HG03378 (cell line): Measurements from ENCODE around the gene MCF2L.

Experiments used
- ATAC-seq: cut with Tn5 transposase; IDR thresholded peaks from one replicate; pipeline ENCODE4 v1.9.1; 2021; ENCODE audit warnings: mild to moderate bottlenecking, moderate library complexity; ENCODE audit not compliant: unreplicated experiment

MCF2L gene

DNA sequence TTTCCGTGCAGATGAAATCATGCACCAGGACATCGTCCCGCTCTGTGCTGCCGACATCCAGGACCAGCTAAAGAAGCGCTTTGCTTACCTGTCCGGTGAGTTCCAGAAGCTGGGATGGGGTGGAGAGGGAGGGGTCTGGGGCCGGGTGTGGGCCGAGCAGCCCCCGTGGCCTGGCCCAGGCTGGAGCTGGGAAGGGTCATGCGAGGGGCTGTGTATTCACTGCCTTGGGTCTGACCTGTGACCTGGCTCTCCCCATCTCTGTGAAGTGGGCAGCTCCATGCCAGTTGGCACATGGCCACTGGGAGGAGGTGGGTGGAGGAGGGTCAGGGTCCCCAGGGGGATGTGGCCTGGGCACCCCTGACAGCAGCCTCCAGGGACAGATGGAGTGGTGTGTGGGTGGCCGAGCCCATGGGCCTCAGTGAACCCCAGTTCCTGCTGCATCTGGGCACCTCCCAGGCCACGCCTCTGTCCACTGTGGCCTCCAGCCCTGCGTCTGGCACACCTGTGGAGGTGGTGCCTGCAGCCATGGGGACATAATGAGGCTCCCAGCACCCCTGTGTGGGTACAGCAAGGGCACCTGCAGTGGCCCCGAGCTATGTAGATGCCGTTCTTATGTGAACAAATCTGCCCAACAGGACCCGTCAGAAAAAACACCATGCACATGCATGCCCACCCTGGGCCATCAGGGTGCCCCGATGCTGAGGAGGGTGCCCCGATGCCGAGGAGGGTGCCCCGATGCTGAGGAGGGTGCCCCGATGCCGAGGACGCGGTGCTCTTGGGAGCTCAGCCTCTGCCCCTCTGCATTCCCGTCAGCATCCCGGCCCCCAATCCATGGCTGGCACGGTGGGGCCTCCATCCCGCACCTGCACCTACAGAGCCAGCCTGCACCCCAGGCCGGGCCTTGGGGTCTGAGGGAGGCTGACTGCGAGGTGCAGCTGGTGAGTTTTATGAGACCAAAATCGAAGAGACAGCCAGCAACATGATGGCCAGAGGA is 46.0 kb downstream of the MCF2L start:
- no peak for ATAC-seq

DNA sequence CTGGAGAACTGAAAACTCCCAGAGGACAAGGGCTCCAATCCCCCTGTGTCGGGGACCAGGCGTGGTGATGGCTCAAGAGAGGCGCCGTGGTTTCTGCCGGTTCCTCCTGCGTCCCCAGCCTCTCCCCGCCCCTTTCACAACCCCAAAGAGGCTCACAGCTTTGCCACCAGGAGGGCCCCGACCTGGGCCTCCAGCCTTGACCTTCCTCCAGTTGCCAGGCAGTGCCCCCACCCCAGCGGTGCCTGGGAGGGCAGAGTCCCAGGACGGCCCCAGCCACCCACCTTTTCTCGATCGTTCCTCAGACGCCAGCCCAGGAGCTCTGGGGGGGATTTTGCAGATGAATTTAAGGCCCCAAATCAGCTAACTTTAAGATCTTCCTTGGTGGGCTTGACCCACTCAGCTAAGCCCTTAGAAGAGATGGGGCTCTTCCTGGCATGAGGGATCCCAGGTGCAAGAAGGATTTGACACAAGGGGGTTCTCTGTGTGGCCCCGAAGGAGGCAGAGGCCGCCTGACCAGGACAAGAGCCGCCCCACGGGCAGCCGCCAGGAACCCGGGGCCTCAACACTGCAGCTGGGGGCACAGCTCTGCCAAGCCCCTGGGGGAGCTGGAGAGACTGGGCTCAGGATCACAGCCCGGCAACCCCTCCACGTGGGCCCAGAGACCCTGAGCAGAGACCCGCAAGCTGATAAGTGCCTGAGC is 47.0 kb downstream of the MCF2L start:
- ATAC-seq: no peak

GRCh38 chr13:113016526-113017295 is 47.7 kb downstream of the MCF2L start:
- no peak for ATAC-seq

DNA sequence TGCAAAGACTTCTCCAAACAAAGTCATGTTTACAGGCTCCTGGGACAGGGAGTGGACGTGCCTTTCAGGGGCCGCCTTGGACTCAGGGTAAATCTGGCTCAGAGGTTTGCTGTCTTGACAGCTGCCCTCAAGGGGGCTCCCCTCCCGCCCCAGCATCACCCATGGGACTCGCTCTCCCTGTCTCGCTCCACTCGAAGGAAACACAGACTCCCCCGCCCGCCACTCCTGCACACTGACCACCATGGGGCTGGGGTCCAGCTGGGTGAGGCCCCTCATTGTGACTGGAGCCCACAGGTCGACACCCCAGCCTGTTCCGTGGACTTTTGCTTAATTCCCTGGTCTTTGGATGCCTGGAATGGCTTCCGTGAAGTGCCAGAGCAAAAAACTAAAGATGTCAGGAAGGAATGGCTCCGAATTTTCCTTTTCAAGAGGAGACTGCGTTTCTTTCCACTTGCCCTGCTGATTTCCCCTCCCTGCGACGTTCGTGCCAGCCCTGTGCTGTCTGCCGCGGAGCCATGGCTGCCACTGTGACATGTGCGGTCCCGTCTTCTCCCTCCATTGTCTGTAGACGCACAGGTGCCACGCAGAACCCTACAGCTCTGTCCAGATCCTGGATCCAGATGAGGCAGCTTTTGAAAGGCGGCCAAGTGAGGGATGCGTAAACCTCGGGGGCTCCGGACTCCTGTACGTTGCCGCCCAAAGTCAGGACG is 48.6 kb downstream of the MCF2L start:
- no peak for ATAC-seq

- no peak for ATAC-seq
Measured at GRCh38 chr13:113018676-113019465, 49.9 kb downstream of the MCF2L start.

DNA sequence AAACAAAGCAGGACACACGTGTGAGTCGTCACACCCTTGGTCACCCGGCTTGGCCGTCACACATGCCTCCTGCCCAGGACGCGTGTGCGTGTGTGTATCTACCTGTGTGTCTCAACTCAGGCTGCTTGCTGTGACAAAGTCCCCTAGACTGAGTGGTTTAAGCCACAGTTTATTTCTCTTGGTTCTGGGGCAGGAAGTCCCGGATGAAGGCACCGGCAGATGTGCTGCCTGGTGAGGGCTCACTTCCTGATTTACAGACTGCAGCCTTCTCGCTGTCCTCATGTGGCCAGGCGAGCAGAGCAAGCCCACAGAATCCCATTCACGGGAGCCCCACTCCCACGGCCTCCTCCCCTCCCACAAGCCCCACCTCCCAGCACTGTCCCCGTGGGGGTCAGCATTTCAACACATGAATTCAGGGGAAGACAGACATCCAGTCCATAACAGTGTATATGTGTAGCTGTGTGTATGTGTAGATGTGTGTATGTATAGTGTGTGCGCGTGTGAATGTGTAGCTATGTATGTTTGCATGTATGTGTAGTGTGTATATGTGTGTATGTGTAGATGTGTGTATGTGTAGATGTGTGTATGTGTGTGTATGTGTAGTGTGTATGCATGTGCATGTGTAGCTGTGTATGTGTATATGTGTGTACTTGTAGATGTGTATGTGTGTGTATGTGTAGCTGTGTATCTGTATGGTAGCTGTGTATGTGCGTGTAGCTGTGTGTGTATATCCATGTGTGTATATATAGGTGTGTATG is 51.5 kb downstream of the MCF2L start:
- ATAC-seq: no peak

- ATAC-seq: no peak
Measured at GRCh38 chr13:113021391-113021790, 52.4 kb downstream of the MCF2L start.

DNA sequence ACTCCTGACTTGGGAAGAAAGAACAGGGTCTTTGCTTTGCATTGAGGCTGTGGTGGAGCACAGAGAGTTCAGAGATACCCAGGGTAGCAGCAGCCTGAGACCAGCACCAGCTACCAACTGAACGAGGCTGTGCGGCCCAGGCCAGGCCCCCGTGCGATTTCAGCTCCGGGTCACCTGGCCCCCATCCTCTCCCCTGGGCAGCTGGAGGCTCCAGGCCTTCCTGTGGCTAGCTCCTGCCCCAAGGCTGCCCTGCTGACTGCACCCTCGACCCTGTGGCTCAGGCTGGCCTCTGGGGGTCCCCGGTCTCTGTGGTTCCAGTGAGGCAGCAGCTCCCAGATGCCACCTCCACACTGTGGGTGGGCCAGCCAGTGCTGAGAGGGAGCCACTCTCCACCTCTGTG is 52.8 kb downstream of the MCF2L start:
- ATAC-seq: no peak

DNA sequence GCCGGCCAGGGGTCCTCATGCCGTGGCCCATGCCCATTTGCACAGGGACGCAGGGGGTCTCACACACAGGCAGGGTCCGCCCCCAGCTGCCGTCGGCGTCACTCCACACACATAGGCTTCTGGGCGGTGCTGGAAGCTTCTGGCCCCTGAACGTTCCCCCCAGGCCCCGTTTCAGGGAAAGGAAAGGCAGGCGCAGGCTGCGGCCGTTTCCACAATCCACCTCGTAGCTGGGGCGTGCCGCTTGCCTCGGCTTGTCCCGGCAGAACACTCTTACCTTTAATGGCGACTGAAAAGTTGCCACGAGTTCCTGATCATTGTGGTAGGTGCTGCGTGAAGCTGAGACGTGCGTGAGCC is 53.4 kb downstream of the MCF2L start:
- no peak for ATAC-seq

DNA sequence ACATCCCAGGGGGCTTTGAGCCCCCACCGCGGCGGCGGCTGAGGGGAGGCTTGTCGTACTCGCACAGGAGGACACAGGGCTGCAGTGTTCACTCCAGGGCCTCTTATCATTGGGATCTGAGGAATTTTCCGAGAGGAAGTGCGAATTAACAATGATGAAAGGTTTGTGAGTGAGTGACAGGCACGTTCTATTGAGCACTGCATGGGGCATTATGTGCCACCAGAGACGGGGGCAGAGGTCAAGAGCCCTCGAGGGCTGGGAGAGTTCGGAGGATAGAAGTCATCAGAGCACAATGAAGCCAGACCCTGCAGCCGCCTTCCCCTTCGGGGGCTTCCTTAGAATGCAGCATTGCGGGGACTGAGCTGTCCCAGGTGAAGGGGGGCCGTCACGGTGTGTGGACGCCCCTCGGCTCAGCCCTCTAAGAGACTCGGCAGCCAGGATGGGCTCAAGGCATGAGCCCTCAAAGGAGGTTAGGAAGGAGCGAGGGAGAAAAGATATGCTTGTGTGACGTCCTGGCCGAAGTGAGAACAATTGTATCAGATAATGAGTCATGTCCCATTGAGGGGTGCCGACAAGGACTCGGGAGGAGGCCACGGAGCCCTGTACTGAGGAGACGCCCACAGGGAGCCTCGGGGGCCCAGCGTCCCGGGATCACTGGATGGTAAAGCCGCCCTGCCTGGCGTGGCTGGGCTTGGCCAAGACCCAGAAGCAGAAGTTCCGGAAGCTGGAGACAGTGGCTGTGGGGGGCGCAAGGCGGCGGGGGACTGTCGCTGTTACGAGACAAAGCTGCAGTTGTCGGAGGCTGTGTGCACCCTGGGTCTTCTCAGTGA is 53.9 kb downstream of the MCF2L start:
- no peak for ATAC-seq

DNA sequence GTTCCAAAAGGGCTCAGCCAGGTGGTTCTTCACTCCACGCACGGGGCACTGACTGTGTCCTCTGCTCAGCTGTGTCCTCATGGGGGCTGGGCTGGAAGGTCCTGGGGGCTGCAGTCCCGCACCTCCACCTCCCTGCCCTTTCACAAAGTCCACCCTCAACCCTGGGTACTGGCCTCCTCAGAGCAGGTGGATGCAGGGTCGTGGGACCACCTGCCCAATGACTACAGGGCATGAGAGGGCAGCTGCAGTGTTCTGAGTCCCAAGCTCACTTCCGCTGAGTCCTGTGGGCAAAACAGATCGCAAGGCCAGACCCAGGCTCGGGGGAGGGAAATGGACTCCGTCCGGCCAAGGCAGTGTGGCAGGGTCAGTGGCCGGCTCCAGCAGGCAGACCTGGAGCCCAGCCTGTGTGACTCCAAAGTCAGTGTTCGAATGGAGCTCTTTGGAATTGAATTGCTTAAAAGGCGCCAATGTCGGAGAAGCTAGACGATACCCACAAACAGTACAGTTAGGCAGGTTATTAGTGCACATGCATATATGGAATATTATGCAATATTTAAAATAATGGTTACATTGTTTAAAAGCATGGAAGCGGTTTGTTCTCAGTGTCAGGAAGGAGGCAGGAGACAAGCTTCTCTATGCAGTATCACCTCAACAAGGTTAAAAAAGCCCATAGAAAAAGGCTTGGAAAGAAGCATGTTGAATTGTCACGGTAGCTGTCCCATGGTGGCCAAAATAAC is 54.8 kb downstream of the MCF2L start:
- ATAC-seq: no peak

DNA sequence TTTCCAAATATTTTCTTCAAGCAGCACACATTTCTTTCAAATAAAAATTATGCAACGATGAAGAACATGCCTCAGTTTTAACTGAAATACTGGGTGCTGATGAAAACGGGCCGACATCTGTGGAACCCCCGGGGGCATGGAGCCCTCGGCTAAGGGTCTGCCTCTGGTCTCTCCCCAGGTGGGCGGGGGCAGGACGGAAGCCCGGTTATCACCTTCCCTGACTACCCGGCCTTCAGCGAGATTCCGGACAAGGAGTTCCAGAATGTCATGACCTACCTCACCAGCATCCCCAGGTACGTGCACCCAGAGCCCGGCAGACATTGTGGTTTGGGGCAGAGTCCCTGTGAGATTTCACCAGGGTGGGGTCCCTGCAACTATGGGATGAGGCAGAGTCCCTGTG is 55.5 kb downstream of the MCF2L start:
- ATAC-seq: no peak

DNA sequence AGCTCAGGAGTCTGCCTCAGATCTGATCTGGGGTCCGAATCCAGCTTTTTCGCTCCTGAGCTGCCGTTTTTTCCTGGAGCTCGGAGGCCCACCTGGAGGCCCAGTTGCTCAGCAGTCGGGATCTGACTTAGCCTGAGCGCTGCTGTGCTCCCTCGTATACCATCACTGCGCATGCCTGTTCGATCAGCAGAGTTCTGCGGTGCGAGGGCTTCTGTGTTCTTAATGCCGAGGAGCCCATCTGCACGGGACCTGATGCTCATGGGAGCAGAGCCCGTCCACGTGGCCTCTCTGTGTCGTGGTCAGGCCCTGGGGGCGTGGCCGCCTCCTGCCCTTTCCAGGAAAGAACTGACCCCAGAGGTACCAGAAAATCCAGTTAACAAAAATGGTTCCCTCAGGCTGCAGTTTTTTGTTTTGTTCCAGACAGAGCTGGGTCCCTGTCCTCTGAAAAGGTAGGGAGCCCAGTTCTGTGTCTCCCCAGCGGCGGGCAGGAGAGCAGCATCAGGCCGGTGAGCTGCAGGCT is 57.4 kb downstream of the MCF2L start:
- ATAC-seq: no peak

DNA sequence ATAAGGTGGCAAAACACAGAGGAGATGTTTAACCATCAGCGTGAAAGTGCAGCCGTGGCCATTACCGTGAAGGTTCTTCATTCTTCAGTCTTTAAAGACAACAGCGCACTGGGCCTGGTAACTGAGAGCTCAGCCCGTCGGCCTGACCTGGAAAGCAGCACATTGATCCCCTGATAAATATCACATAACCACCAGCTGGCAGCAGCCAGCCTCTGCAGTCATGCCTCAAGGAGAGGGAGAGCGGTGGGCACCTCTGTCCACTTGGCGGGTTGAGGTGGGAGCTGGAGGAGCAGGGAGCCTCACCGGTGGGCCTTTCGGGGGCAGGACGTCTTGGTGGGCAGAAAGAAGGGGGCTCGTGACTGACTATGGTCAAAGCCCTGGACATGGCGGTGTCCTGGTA is 58.1 kb downstream of the MCF2L start:
- ATAC-seq: no peak

DNA sequence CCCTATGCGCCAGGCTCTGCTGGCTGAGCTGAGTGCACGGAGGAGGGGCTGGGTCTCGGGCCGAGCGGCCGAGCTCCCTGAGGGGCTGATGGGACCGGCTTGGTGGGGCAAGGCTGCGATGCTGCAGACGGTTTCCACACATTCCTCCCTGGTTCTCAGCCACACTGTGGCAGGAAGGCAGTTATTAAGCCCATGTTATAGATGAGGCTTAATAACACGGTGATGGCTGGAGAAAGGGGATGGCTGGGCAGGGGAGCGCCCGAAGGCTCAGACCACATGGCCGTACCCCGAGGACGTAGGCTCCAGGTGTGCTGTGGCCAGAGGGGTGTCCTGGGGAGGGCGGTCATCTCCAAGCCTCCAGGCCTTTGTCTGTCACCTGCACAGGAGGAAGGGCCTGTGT is 58.6 kb downstream of the MCF2L start:
- ATAC-seq: no peak

DNA sequence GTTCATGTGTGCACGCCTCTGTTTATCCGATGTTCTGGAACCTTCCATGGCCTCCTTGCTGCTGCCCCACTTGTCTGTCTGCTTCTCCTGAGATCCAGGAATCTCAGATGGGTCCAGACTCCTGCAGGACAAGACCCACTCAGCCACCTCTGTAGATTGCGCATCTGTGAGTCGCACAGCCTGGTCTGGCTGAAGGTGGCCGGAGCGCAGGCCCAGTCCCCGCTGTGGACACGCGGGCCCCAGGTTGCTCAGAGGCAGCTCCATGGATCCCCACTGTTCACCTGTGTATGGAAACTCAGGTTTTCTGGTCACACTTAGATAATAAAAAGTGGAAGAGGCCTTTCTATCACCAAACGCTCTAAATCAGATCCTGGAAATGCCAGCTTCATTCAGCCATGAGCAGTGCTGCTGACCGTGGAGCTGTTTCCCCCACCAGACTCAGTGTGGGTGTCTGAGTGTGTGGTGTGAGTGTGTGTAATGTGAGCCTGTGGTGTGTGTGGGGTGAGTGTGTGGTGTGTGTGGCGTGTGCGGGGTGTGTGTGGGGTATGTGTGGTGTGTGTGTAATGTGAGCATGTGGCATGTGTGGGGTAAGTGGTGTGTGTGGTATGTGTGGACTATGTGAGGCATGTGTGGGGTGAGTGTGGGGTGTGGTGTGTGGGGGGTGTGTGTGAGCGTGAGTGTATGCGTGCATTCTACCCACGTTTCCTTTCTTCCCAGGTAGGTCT is 59.5 kb downstream of the MCF2L start:
- no peak for ATAC-seq

DNA sequence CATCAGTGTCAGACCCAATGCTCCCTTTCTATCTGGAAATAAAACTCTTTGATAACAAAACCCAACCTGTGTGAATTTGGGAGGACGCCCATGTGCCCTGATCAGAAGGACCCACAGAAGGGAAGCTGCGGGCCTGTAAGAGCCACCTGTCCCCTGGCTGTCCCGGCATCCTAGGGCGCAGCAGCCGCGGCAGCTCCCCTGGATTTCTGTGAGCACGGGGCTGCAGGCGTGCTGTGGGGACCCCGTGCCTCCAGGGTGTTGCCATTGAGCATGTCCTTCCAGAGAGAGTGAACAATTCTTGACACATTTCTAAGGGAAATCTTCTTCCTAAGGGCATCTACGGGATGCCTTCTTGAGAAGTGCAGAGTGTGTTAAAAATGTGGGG is 60.0 kb downstream of the MCF2L start:
- no peak for ATAC-seq
